Measurements from ENCODE around the gene RRP1. TPM values are rescaled to one million over a fixed set of nuclear protein-coding genes. Genes with fewer than 3 reads are reported as not detected.
"Not testable (repeated sequence)": the region's sequence is repeated elsewhere in the genome, so short reads cannot be mapped to it uniquely, and the experiment has no call there.

Gene RRP1
- total and polyA plus RNA-seq, 5 donors from 2014 or later: 12.1 to 24.1 (median 14.8) TPM

DNA sequence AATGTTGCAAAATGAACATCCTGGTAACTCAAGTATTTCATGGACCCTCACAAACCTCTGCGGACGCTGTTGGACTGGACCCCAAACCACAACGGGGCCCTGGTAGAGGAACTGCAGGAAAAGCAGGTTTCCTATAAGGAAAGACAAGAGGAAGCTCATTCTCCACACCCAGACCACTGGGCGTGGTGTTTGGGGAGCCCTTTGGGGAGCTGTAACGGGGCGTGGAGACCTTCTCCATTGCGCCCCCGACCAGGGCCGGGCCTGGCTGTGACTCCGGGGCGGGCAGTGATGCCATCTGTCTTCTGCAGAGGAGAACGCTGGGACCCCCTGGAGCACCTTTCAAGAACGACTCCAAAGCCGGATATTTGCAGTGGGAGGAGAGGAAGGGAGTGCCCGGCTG is 45.7 kb downstream of the RRP1 start:
- H3K4me1 ChIP-seq (ENCODE audit: control insufficient read depth, insufficient read depth, low read length, poor library complexity, severe bottlenecking): no peaks in the 10 kb centered on the region
- H3K4me3 Mint-ChIP-seq: no peak overlapping the region
- H3K9me3 ChIP-seq (ENCODE audit: control insufficient read depth in 2 of 2, low read length in 2 of 2): no peaks in the 10 kb centered on the region
- no peaks in the 10 kb centered on the region for H3K36me3 ChIP-seq (ENCODE audit: control insufficient read depth, insufficient read depth, low read length)
- no peak overlapping the region for H3K27ac Mint-ChIP-seq
- H3K27me3 Mint-ChIP-seq: peaks cover 44% of the 10 kb centered on the region
- H3K9me3 Mint-ChIP-seq: no peaks in the 10 kb centered on the region
- ATAC-seq (ENCODE audit: low read depth in 2 of 2) (no peak), DNase-seq (no peak)
- peaks cover 2% of the 10 kb centered on the region for H3K27me3 ChIP-seq (ENCODE audit: control insufficient read depth, insufficient read depth, low read length)
- H3K36me3 Mint-ChIP-seq: no peaks in the 10 kb centered on the region
- H3K27ac ChIP-seq (ENCODE audit: insufficient read depth, low read length, poor library complexity, severe bottlenecking): no peak overlapping the region
- H3K4me3 ChIP-seq (ENCODE audit: low read depth, low read length): no peak overlapping the region
- no peaks in the 10 kb centered on the region for H3K4me1 Mint-ChIP-seq

GRCh38 chr21:43835861-43836260 is 46.5 kb downstream of the RRP1 start:
- no peaks in the 10 kb centered on the region for H3K36me3 ChIP-seq (ENCODE audit: control insufficient read depth, insufficient read depth, low read length)
- no peaks in the 10 kb centered on the region for H3K36me3 Mint-ChIP-seq
- no peak overlapping the region for H3K27ac Mint-ChIP-seq
- H3K27me3 Mint-ChIP-seq: peaks cover 47% of the 10 kb centered on the region
- peaks cover 2% of the 10 kb centered on the region for H3K27me3 ChIP-seq (ENCODE audit: control insufficient read depth, insufficient read depth, low read length)
- no peaks in the 10 kb centered on the region for H3K4me1 Mint-ChIP-seq
- ATAC-seq (ENCODE audit: low read depth in 2 of 2) (no peak), DNase-seq (no peak)
- no peaks in the 10 kb centered on the region for H3K9me3 Mint-ChIP-seq
- H3K4me3 ChIP-seq (ENCODE audit: low read depth, low read length): no peak overlapping the region
- H3K4me1 ChIP-seq (ENCODE audit: control insufficient read depth, insufficient read depth, low read length, poor library complexity, severe bottlenecking): no peaks in the 10 kb centered on the region
- no peaks in the 10 kb centered on the region for H3K9me3 ChIP-seq (ENCODE audit: control insufficient read depth in 2 of 2, low read length in 2 of 2)
- H3K4me3 Mint-ChIP-seq: no peak overlapping the region
- H3K27ac ChIP-seq (ENCODE audit: insufficient read depth, low read length, poor library complexity, severe bottlenecking): no peak overlapping the region

- DNase-seq (no peak), ATAC-seq (ENCODE audit: low read depth in 2 of 2) (no peak)
- H3K4me3 ChIP-seq (ENCODE audit: low read depth, low read length): no peak overlapping the region
- H3K9me3 ChIP-seq (ENCODE audit: control insufficient read depth in 2 of 2, low read length in 2 of 2): no peaks in the 10 kb centered on the region
- no peaks in the 10 kb centered on the region for H3K4me1 ChIP-seq (ENCODE audit: control insufficient read depth, insufficient read depth, low read length, poor library complexity, severe bottlenecking)
- H3K27ac Mint-ChIP-seq: no peak overlapping the region
- no peaks in the 10 kb centered on the region for H3K36me3 ChIP-seq (ENCODE audit: control insufficient read depth, insufficient read depth, low read length)
- H3K27me3 Mint-ChIP-seq: peaks cover 47% of the 10 kb centered on the region
- no peaks in the 10 kb centered on the region for H3K36me3 Mint-ChIP-seq
- no peak overlapping the region for H3K4me3 Mint-ChIP-seq
- no peak overlapping the region for H3K27ac ChIP-seq (ENCODE audit: insufficient read depth, low read length, poor library complexity, severe bottlenecking)
- no peaks in the 10 kb centered on the region for H3K4me1 Mint-ChIP-seq
- peaks cover 2% of the 10 kb centered on the region for H3K27me3 ChIP-seq (ENCODE audit: control insufficient read depth, insufficient read depth, low read length)
- H3K9me3 Mint-ChIP-seq: no peaks in the 10 kb centered on the region
Measured at GRCh38 chr21:43836616-43837015, 47.2 kb downstream of the RRP1 start.

GRCh38 chr21:43840259-43840658 is 50.9 kb downstream of the RRP1 start:
- Mint-ChIP-seq H3K36me3 (no peaks in the 10 kb centered on the region), H3K4me1 (peaks cover 5 to 10% (median 6%) of the 10 kb centered on the region in 4 donors), H3K27me3 (peaks cover 25% of the 10 kb centered on the region), H3K4me3 (no peak overlapping the region), H3K9me3 (no peaks in the 10 kb centered on the region), H3K27ac (no peak overlapping the region)
- DNase-seq: no peak
- no peak for ATAC-seq (ENCODE audit: low read depth in 2 of 2)
- no peaks in the 10 kb centered on the region for H3K9me3 ChIP-seq (ENCODE audit: control insufficient read depth in 2 of 2, low read length in 2 of 2)
- H3K27me3 ChIP-seq (ENCODE audit: control insufficient read depth, insufficient read depth, low read length): peaks cover 2% of the 10 kb centered on the region
- H3K36me3 ChIP-seq (ENCODE audit: control insufficient read depth, insufficient read depth, low read length): no peaks in the 10 kb centered on the region
- H3K4me1 ChIP-seq (ENCODE audit: control insufficient read depth, insufficient read depth, low read length, poor library complexity, severe bottlenecking): no peaks in the 10 kb centered on the region
- H3K4me3 ChIP-seq (ENCODE audit: low read depth, low read length): no peak overlapping the region
- no peak overlapping the region for H3K27ac ChIP-seq (ENCODE audit: insufficient read depth, low read length, poor library complexity, severe bottlenecking)

- ATAC-seq (ENCODE audit: low read depth in 2 of 2): no peak
- Histone ChIP-seq H3K27ac (ENCODE audit: insufficient read depth, low read length, poor library complexity, severe bottlenecking) (no peak overlapping the region), H3K36me3 (ENCODE audit: control insufficient read depth, insufficient read depth, low read length) (no peaks in the 10 kb centered on the region), H3K27me3 (ENCODE audit: control insufficient read depth, insufficient read depth, low read length) (no peaks in the 10 kb centered on the region), H3K4me1 (ENCODE audit: control insufficient read depth, insufficient read depth, low read length, poor library complexity, severe bottlenecking) (no peaks in the 10 kb centered on the region), H3K9me3 (ENCODE audit: control insufficient read depth in 2 of 2, low read length in 2 of 2) (no peaks in the 10 kb centered on the region), H3K4me3 (ENCODE audit: low read depth, low read length) (peak overlapping the region; percentile 69)
- Mint-ChIP-seq H3K9me3 (no peaks in the 10 kb centered on the region), H3K4me3 (peak overlapping the region in 3 of 4 donors; percentile 29 to 66 (median 44)), H3K27ac (peak overlapping the region in 2 of 3 donors; percentile 36 to 53), H3K4me1 (peaks cover 5 to 10% (median 6%) of the 10 kb centered on the region in 4 donors), H3K27me3 (peaks cover 14% of the 10 kb centered on the region), H3K36me3 (no peaks in the 10 kb centered on the region)
- peak in 1 of 3 donors; percentile 73 for DNase-seq
Measured at GRCh38 chr21:43842742-43843141, 53.4 kb downstream of the RRP1 start.

- H3K4me3 Mint-ChIP-seq; H3K4me1 ChIP-seq (ENCODE audit: control insufficient read depth, insufficient read depth, low read length, poor library complexity, severe bottlenecking); H3K27ac ChIP-seq (ENCODE audit: insufficient read depth, low read length, poor library complexity, severe bottlenecking); H3K4me3 ChIP-seq (ENCODE audit: low read depth, low read length); H3K27me3 Mint-ChIP-seq; H3K9me3 Mint-ChIP-seq; H3K36me3 Mint-ChIP-seq; H3K27me3 ChIP-seq (ENCODE audit: control insufficient read depth, insufficient read depth, low read length); ATAC-seq (ENCODE audit: low read depth in 2 of 2); H3K27ac Mint-ChIP-seq; DNase-seq; H3K9me3 ChIP-seq (ENCODE audit: control insufficient read depth in 2 of 2, low read length in 2 of 2); H3K36me3 ChIP-seq (ENCODE audit: control insufficient read depth, insufficient read depth, low read length): not testable (repeated sequence)
- H3K4me1 Mint-ChIP-seq: peaks cover 5 to 12% (median 8%) of the 10 kb centered on the region in 4 donors
Measured at GRCh38 chr21:43844906-43845305, 55.5 kb downstream of the RRP1 start.

DNA sequence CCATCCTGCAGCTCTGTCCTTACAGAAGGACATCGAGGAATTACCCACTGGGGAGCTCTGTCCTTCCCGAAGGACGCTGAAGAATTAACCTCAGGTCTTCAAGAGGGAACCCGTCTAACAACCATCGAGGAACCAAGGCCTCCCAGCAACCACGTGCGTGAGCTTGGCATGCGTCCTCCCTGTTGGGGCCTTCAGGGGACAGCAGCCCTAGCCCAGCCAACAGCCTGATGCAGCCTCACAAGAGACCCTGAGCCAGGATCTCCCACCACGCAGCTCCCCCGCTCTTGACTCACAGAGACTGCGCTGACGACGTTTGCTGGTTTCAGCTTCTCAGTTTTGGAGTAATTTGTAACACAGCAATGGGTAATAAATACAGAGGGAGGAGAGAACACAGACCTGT is 56.0 kb downstream of the RRP1 start:
- no peaks in the 10 kb centered on the region for H3K4me1 ChIP-seq (ENCODE audit: control insufficient read depth, insufficient read depth, low read length, poor library complexity, severe bottlenecking)
- H3K4me3 ChIP-seq (ENCODE audit: low read depth, low read length): no peak overlapping the region
- no peak overlapping the region for H3K27ac ChIP-seq (ENCODE audit: insufficient read depth, low read length, poor library complexity, severe bottlenecking)
- no peak overlapping the region for H3K27ac Mint-ChIP-seq
- H3K36me3 Mint-ChIP-seq: no peaks in the 10 kb centered on the region
- H3K27me3 ChIP-seq (ENCODE audit: control insufficient read depth, insufficient read depth, low read length): no peaks in the 10 kb centered on the region
- no peaks in the 10 kb centered on the region for H3K9me3 ChIP-seq (ENCODE audit: control insufficient read depth in 2 of 2, low read length in 2 of 2)
- no peaks in the 10 kb centered on the region for H3K36me3 ChIP-seq (ENCODE audit: control insufficient read depth, insufficient read depth, low read length)
- ATAC-seq (ENCODE audit: low read depth in 2 of 2) (no peak), DNase-seq (no peak)
- no peak overlapping the region for H3K4me3 Mint-ChIP-seq
- H3K9me3 Mint-ChIP-seq: no peaks in the 10 kb centered on the region
- H3K27me3 Mint-ChIP-seq: peaks cover 2% of the 10 kb centered on the region
- peaks cover 5 to 12% (median 8%) of the 10 kb centered on the region in 4 donors for H3K4me1 Mint-ChIP-seq

- peaks cover 5 to 12% (median 8%) of the 10 kb centered on the region in 4 donors for H3K4me1 Mint-ChIP-seq
- H3K27ac Mint-ChIP-seq: no peak overlapping the region
- no peaks in the 10 kb centered on the region for H3K27me3 ChIP-seq (ENCODE audit: control insufficient read depth, insufficient read depth, low read length)
- H3K27me3 Mint-ChIP-seq: no peaks in the 10 kb centered on the region
- no peak for DNase-seq
- ATAC-seq (ENCODE audit: low read depth in 2 of 2): no peak
- no peaks in the 10 kb centered on the region for H3K36me3 Mint-ChIP-seq
- no peaks in the 10 kb centered on the region for H3K4me1 ChIP-seq (ENCODE audit: control insufficient read depth, insufficient read depth, low read length, poor library complexity, severe bottlenecking)
- H3K9me3 Mint-ChIP-seq: peaks cover 0 to 2% (median 0%) of the 10 kb centered on the region in 7 donors
- no peak overlapping the region for H3K4me3 ChIP-seq (ENCODE audit: low read depth, low read length)
- no peak overlapping the region for H3K27ac ChIP-seq (ENCODE audit: insufficient read depth, low read length, poor library complexity, severe bottlenecking)
- H3K4me3 Mint-ChIP-seq: no peak overlapping the region
- H3K36me3 ChIP-seq (ENCODE audit: control insufficient read depth, insufficient read depth, low read length): no peaks in the 10 kb centered on the region
- H3K9me3 ChIP-seq (ENCODE audit: control insufficient read depth in 2 of 2, low read length in 2 of 2): no peaks in the 10 kb centered on the region
Measured at GRCh38 chr21:43846430-43846829, 57.1 kb downstream of the RRP1 start.

All from CD4-positive, CD25-positive, alpha-beta regulatory T cell (primary cell).